A549 treated with CORT108297 at 1 μM for 4 hours (cell line): ENCODE data around the gene RNU1-3. TPM values are rescaled to one million over a fixed set of nuclear protein-coding genes. Genes with fewer than 3 reads are reported as not detected.

Experiments used
- total RNA-seq: library from RNA; stranded (reverse); fragments of 200-300 nt; extraction: Qiagen RNA extraction; gene quantifications from 5 replicates; pipeline ENCODE4 v1.2.3, GENCODE V29; 2022

Gene RNU1-3
- total RNA-seq, result 11.7 TPM in 1 of 5 replicates, not detected in the others

GRCh38 chr1:16666502-16667413, at the start of gene RNU1-3:
Gene RNU1-3, minus strand, starts transcription at chr1:16666948.

Other genes with a start within 250 kb of the RNU1-3 start
- gene SPATA21, start 229.5 kb downstream of the RNU1-3 start, total RNA-seq, result 0.03 to 0.11 TPM (median 0.05 TPM) in 5 replicates
- 39.8 to 45.9 TPM (median 40.5 TPM) in 5 replicates for gene NECAP2, start 226.2 kb downstream of the RNU1-3 start, total RNA-seq
- 11.7 TPM in 1 of 5 replicates, not detected in the others for gene RNU1-1, start 152.7 kb downstream of the RNU1-3 start, total RNA-seq
- gene NBPF1, start 53.4 kb downstream of the RNU1-3 start, total RNA-seq, result 17.0 to 26.8 TPM (median 24.7 TPM) in 5 replicates
- gene RNU1-4, start 73.6 kb upstream of the RNU1-3 start, total RNA-seq, result 11.7 TPM in 1 of 5 replicates, not detected in the others
- 11.7 TPM in 1 of 5 replicates, not detected in the others for gene RNU1-2, start 229.0 kb upstream of the RNU1-3 start, total RNA-seq